ENCODE results near the gene FAM234A. TPM values are rescaled to one million over a fixed set of nuclear protein-coding genes. Genes with fewer than 3 reads are reported as not detected.
"Not testable (repeated sequence)": the region's sequence is repeated elsewhere in the genome, so short reads cannot be mapped to it uniquely, and the experiment has no call there.

FAM234A gene
- polyA plus RNA-seq, 4 donors = 42.8 to 87.7 (median 73.3) TPM

DNA sequence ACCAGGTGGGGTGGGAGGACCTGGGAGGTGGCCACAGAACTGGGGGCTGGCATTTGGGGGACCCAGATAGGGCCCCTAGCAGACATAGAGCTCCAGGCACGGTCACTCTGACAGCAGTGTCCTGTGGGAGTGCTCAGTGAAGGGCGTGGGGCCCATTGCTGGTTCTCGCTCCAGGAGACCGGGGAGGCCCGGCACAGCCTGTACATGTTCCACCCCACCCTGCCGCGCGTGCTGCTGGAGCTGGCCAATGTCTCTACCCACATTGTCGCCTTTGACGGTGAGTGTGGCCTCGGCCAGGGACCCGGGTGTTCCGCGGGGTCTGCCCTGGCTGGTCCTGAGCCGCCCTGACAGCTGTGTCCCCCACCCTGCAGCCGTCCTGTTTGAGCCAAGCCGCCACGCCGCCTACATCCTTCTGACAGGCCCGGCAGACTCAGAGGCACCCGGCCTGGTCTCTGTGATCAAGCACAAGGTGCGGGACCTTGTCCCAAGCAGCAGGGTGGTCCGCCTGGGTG is 29.9 kb downstream of the FAM234A start:
- DNase-seq (ENCODE audit: low read depth in 4 of 4, low spot score in 3 of 4) = no peak

GRCh38 chr16:265002-265529 is 30.4 kb downstream of the FAM234A start:
- no peak for DNase-seq (ENCODE audit: low read depth in 4 of 4, low spot score in 3 of 4)

DNA sequence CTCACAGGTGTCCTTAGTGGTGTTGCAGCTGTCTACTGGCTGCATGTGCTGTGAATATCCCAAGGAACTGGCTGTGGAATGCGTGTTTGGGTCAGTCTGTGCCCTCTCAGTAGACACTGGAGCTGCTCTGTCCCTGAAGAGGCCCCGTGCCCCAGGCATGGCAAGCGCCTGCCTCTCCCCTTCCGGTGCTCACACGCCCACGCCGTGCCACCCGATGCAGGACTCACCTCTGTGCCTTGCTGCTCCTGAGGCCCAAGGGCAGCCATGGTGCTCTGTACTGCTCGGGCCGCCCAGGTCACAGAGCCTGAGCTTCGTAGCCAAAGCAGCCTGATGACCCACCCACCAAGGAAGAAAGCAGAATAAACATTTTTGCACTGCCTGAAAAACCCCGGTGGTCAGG is 31.1 kb downstream of the FAM234A start:
- no peak for DNase-seq (ENCODE audit: low read depth in 4 of 4, low spot score in 3 of 4)

- DNase-seq (ENCODE audit: low read depth in 4 of 4, low spot score in 3 of 4) = no peak
Measured at GRCh38 chr16:266258-267164, 31.9 kb downstream of the FAM234A start.

GRCh38 chr16:267562-267961 is 32.9 kb downstream of the FAM234A start:
- DNase-seq (ENCODE audit: low read depth in 4 of 4, low spot score in 3 of 4) = not testable (repeated sequence)

- DNase-seq (ENCODE audit: low read depth in 4 of 4, low spot score in 3 of 4) = no peak
Measured at GRCh38 chr16:268141-269053, 33.8 kb downstream of the FAM234A start.

GRCh38 chr16:269061-269796 is 34.6 kb downstream of the FAM234A start:
- no peak for DNase-seq (ENCODE audit: low read depth in 4 of 4, low spot score in 3 of 4)

- no peak for DNase-seq (ENCODE audit: low read depth in 4 of 4, low spot score in 3 of 4)
Measured at GRCh38 chr16:270381-271255, 36.0 kb downstream of the FAM234A start.

GRCh38 chr16:272633-273546 is 38.3 kb downstream of the FAM234A start:
- DNase-seq (ENCODE audit: low read depth in 4 of 4, low spot score in 3 of 4) = no peak

DNA sequence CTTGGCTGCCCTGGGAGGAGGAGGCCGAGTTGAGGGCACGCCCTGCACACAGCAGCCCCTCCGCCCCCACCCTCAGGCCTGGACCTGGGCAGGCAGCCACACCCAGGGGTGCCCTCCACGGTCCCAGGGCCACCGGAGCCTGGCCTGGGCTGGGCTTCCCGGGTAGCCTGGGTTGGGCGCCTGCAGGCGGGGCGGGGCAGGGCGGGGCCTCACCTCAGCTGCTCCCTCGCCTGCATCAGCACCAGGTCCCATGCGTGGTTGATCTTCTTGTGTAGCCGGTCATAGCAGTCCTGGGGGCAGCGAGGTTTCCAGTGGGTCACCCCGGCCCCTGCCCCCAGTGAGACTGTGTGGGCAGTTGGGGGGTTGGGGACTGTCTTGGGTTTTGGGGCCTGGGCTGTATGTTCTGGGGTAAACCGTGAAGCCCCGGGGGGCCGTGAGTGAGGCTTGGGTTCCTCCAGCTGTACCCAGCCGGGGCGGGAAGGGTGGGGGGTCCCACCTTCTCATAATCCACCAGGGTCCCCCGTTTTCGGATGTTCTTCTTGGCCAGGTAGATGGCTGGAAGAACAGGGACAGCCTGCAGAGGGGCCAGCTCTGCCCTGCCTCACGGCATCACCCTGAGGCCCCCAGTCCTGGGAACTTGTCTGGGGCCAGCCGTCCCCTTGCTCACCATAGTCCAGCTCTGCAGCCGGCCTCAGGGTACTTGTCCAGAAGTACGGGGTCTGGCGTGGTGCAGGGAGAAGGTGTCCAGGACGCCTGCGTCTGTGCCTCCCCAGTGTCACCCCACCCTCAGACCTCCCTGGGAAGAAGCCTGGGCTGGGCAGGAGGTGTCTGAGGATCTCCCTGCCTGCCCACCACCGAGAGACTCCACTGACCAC is 39.2 kb downstream of the FAM234A start:
- DNase-seq (ENCODE audit: low read depth in 4 of 4, low spot score in 3 of 4) = no peak

DNA sequence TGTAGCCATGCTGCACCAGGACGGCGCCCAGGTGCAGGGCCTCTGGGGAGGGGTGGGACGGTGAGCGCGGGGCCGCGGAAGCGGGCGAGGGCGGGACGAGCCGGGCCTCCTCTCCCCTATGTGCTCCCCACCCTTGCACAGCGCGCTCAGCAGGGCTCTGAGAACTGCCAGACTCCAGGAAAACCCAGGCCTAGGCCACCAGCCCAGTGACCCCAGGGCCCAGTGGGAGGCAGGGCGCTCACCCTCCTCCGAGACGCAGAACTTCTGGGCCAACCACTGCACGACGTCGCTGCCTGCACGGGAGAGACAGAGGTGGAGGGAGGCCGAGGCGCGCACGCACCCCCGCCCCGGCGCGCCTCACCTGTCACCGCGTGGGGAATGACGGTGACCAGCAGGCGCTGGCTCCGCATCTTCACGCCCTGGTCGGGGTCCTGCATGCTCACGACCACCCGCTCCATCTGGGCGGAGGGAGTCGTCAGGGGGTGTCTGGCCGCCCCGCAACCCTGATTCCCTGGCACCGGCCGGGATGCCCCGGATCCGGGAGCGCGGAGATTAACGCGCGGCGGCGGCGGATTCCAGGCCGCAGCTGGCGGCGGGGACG is 40.5 kb downstream of the FAM234A start:
- DNase-seq (ENCODE audit: low read depth in 4 of 4, low spot score in 3 of 4) = no peak

- no peak for DNase-seq (ENCODE audit: low read depth in 4 of 4, low spot score in 3 of 4)
Measured at GRCh38 chr16:275786-276232, 41.2 kb downstream of the FAM234A start, which contains the start of gene RGS11. RGS11 (minus strand) TSS chr16:275944; CDS start chr16:275911, 33 bp downstream.

DNA sequence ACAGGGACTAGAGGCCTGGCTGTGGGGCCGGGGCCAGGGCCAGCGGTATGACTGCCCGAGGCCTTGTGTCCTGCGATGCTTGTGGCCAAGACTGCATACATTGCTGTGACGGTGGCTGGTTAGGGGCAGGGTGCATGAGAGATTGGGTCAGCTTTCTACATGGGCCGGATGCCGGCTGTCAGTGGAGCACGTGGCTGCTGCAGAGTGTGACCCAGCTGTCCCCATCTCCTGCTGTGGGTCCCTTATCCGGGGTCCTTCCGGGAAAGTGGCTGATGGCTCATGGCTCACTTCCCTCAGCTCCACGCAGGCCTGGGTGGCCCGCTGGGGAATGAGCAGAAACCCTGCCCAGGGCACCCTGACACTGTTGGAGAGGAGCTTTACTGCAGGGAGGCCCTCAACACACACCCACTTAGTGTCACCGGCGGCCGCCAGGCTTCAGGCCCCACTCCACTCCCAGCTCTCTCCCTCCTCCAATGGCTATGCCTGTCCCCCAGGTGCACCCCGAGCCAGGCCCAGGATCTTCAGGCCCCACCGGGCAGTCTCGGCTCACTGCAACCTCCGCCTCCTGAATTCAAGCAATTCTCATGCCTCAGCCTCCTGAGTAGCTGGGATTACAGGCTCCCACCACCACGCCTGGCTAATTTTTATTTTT is 41.9 kb downstream of the FAM234A start:
- DNase-seq (ENCODE audit: low read depth in 4 of 4, low spot score in 3 of 4) = no peak

DNA sequence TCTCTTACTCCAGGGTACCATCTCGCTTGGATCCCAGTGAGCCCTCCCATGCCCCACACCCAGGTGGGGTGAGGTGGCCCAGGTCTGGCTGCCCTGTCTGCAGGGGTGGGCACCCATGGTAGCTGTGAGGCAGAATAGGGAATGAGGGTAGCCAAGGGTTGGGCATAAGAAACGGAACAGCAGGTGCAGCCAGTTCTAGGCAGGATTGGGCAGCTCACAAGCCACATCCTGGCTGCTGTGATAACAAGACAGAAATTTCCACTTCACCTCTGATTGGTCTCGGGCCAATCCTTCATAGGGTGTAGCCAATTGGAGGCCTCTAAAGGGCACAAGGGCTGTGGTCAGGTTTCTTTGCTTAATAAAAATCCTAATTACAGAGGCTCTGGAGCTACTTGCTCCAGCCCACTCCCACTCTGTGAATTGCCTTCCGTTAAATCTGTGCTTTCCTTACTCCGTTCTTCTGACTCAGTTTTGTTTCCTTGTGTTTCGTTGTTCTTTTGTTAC is 44.3 kb downstream of the FAM234A start:
- DNase-seq (ENCODE audit: low read depth in 4 of 4, low spot score in 3 of 4) = no peak

DNA sequence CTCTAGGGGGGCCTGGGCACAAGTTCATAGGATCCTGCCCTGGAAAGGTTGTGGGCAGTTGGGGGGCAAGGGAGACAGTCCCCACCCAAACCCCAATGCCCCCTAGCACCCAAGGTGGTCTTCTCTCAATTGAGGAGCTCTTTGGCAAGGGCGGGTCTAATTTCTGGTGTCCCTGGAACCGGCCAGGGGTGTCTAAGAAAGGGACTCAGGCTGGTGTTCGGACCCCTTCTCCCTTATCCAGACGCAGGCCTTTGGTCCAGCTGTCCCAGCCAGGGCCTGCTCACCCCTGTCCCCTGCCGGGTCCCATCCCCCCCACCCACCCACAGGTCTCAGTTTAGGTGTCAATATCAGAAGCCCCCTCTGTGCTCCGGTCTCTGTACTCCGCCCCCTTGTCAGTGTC is 44.9 kb downstream of the FAM234A start:
- no peak for DNase-seq (ENCODE audit: low read depth in 4 of 4, low spot score in 3 of 4)

DNA sequence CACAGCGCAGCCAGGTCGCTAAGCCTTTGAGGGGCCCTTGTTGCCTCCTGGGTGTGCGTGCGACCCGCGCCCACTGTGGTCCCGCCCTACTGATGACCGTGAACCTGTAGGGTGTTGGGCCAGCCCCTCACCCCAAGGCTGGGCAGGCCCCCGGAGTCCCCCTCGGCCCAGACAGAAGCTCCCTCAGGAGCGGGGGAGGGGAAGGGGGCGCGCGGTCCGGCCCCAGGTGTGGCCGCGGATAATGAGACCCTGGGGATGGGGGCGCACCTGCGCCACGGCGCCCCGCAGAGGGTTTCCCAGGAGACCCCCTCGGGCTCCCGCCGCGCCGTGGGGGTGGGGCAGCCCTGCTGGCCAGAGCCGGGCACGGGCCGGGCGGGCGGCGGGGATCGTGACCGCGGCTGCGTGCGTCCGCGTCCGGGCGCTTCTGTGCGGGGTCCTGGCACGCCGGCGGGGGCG is 45.4 kb downstream of the FAM234A start:
- no peak for DNase-seq (ENCODE audit: low read depth in 4 of 4, low spot score in 3 of 4)

All from left renal pelvis (tissue), 4 donors.